Heart right ventricle (tissue), 16 donors: ENCODE results near the gene FSD2. TPM values are rescaled to one million over a fixed set of nuclear protein-coding genes. Genes with fewer than 3 reads are reported as not detected.

Source experiments
- ATAC-seq, 8 donors: fragments of 200-7000 bp; cut with Tn5 transposase; one replicate each; pipeline ENCODE4 v1.9.1; 2020; ENCODE audit warnings: mild to moderate bottlenecking in 8 of 8, moderate library complexity in 8 of 8, moderate number of reproducible peaks in 1 of 8
- DNase-seq, 2 donors: peaks; one replicate each; pipeline ENCODE4 v3.0.0-alpha.2; 2020
- H3K27ac ChIP-seq, 10 donors: fragments of 200-600 bp; sonication (generic) in 2 of 10; one replicate each; pipeline versions ENCODE4 v1.5.0 to v1.8.0; 2020 to 2022; ENCODE audit warnings: mild to moderate bottlenecking in 3 of 10
- H3K27me3 ChIP-seq, 7 donors: fragments of 200-600 bp; one replicate each; pipeline ENCODE4 v1.8.0; 2021 to 2022; ENCODE audit warnings: mild to moderate bottlenecking in 2 of 7
- H3K36me3 ChIP-seq, 9 donors: fragments of 200-600 bp; sonication (generic) in 1 of 9; one replicate each; pipeline versions ENCODE4 v1.5.0 to v1.8.0; 2020 to 2022; ENCODE audit warnings: mild to moderate bottlenecking in 2 of 9
- H3K4me1 ChIP-seq, 9 donors: fragments of 200-600 bp; sonication (generic) in 1 of 9; one replicate each; pipeline versions ENCODE4 v1.5.0 to v1.8.0; 2020 to 2022; ENCODE audit warnings: mild to moderate bottlenecking in 4 of 9
- H3K4me3 ChIP-seq, 10 donors: fragments of 200-600 bp; sonication (generic) in 2 of 10; one replicate each; pipeline versions ENCODE4 v1.5.0 to v1.8.0; 2020 to 2022; ENCODE audit warnings: mild to moderate bottlenecking in 7 of 10, moderate library complexity in 2 of 10
- H3K9me3 ChIP-seq, 11 donors: fragments of 200-600 bp in 10 of 11; sonication (generic) in 2 of 11; one replicate each; pipeline versions ENCODE4 v1.5.0 to v1.8.0; 2013 to 2022; ENCODE audit warnings: mild to moderate bottlenecking in 2 of 11, control low read depth in 1 of 11, moderate library complexity in 1 of 11
- WGBS, 2 donors: extraction: QIAGEN DNeasy Blood & Tissue Kit; methylation state at CpG; one replicate each; pipeline ENCODE4 v1.1.7; 2013; ENCODE audit warnings: inconsistent platforms in 1 of 2; 5-methylcytosine and 5-hydroxymethylcytosine counted together
- intact Hi-C, 10 donors: fragments of 100-400 bp; cut with DNase I; formaldehyde crosslinking; loops; one replicate each; pipeline versions ENCODE4 v1.11.1 to v1.14.2; 2022
- polyA plus RNA-seq, 2 donors: library from polyadenylated mRNA; stranded (reverse); fragments of 200-250 nt; gene quantifications; one replicate each; pipeline ENCODE4 v1.2.3, GENCODE V29; 2013
- total RNA-seq, 10 donors: library from RNA; stranded (reverse); fragmentation: NEBNext Ultra II Directional in 3 of 10; extraction: Animal tissue kit (Norgen Biotek cat#: 25700) in 3 of 10; gene quantifications; one replicate each; pipeline versions ENCODE4 v1.2.1 to v1.2.4, GENCODE V29; 2021 to 2023
- TF ChIP-seq, protein P1 (sequence below), 9 donors: fragments of 200-600 bp; sonication (generic) in 2 of 9; IDR thresholded peaks; one replicate each; pipeline versions ENCODE4 v1.5.0 to v1.8.0; 2021 to 2022; ENCODE audit warnings: antibody characterized with exemption in 9 of 9, mild to moderate bottlenecking in 5 of 9, moderate library complexity in 1 of 9
- donor health status: Arrhythmogenic right ventricular cardiomyopathy.
- donor health status: ischemic (EF 13 %, LVEDD 7.1; RV severe dilation, severe dysfunction).
- donor health status: healthy with polysubstance abuse.
- donor health status: DM: no; HTN: yes; CAD: no.
- donor health status: DM: no; HTN: no; CAD: no.
- donor health status: ischemic (EF 25% LVEDD 6.9; RV normal size, moderate dysfunction).
- donor health status: ischemic (EF 25% LVEDD 5.7; RV mildly dilated, moderate dysfunction).
- donor health status: healthy.
- donor health status: DM: yes; HTN: yes; CAD: no.
- donor health status: Ischemic cardiomyopathy.
- donor health status: ischemic (EF 35%, LVEDD 5.7; RV mildly dilated, moderate dysfunction).
- donor health status: nonischemic (EF 11% LVEDD 7.7; RV severe dilation, severe dysfunction).
- donor health status: DM: yes; HTN: yes; CAD: no.
- donor health status: PGD.
- donor health status: ischemic (EF 29% LVEDD 5.4; RV normal size, mild dysfunction).
- donor health status: nonischemic (EF 23%, LVEDD 6.1; RV moderate dilation, normal function).

The FSD2 gene
- total and polyA plus RNA-seq, 12 donors = 1.7 to 142 (median 85.2) TPM

DNA sequence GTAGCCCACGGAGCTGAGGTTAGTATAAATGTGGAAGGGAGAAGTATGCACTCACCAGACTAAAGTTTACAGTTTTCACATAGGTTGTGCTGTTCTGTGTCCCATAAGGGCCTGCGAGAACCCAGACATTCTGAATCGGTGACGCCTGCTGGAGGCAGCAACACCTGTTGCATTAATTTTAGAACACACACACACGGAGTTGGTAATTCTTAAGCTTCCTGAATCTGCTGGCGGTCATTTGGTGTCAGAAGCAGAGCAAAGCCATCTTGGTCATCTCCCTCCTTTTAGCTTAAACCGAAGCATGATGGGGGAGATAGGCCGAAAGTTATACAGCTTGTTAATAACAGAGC is 55.1 kb downstream of the FSD2 start:
- H3K9me3 ChIP-seq = no peaks in the 10 kb centered on the region
- H3K4me3 ChIP-seq = peak overlapping the region; percentile 53 to 92 (median 70)
- peaks cover 0 to 37% (median 16%) of the 10 kb centered on the region in 9 donors for H3K36me3 ChIP-seq
- H3K27me3 ChIP-seq = no peaks in the 10 kb centered on the region
- peak in 6 of 8 donors; percentile 8 to 54 (median 18) for ATAC-seq
- DNase-seq = no peak
- peaks cover 2 to 28% (median 24%) of the 10 kb centered on the region in 9 donors for H3K4me1 ChIP-seq
- TF ChIP-seq, protein P1, sequence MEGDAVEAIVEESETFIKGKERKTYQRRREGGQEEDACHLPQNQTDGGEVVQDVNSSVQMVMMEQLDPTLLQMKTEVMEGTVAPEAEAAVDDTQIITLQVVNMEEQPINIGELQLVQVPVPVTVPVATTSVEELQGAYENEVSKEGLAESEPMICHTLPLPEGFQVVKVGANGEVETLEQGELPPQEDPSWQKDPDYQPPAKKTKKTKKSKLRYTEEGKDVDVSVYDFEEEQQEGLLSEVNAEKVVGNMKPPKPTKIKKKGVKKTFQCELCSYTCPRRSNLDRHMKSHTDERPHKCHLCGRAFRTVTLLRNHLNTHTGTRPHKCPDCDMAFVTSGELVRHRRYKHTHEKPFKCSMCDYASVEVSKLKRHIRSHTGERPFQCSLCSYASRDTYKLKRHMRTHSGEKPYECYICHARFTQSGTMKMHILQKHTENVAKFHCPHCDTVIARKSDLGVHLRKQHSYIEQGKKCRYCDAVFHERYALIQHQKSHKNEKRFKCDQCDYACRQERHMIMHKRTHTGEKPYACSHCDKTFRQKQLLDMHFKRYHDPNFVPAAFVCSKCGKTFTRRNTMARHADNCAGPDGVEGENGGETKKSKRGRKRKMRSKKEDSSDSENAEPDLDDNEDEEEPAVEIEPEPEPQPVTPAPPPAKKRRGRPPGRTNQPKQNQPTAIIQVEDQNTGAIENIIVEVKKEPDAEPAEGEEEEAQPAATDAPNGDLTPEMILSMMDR (IDR thresholded peaks at IDR 0.05) = no peak
- WGBS, 2 donors = 2 to 3% methylated on average over 8 of the region's 8 CpGs
- H3K27ac ChIP-seq = peak overlapping the region in 9 of 10 donors; percentile 83 to 94 (median 85)
- intact Hi-C loops = loop anchor here in 3 of 10 donors (5.0 to 10.0 kb wide), 3 partner anchors 54 to 209 kb away; partner anchors contain the start of genes FSD2 (in 3 of the 3), WHAMM (in 3 of the 3) and RPS17 (in 1 of the 3)

DNA sequence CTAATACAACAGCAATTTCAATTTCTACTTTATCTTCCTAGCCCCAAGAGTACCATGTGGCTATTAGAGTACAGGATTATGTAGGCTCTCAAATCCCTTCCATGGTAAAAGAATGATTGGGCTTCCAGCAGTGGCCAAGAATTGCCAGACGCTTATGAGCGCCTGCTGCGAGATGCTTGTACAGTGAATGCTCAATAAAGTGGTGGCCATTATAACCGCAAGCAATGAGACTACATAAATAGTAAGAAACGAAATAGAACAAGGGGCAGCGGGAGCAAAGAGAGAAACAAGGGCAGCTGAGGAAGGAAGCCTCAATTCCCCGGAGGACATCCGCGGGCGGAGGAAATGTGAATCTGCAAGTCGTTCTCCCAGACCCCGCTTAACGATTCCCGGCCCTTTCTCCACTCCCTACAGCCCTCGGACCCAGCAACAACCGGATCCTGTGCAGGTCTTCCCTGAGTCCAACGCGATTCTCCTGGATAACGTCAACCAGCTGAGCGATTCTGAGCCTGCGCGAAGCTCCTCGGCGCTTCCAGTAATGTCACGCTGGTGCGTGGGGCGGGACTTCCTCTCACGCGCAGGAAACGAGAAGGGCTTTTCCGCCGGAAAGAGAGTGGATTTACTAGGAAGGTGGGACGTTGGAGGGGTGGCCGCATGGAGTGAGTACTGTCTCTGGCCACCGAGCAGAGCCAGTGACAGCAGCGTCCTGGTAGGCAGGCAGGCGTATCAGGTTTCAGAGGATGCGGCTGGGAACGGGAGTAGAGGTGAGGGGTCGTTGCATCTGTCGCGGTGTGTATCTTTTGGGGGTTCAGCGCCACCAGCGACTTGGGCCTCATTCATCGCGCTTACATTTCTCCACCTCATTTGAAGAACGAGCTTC is 55.7 kb downstream of the FSD2 start:
- intact Hi-C loops = loop anchor here in 5 of 10 donors (5.0 to 10.0 kb wide), 5 partner anchors 55 to 215 kb away; partner anchors contain the start of genes FSD2 (in 3 of the 5), RPS17 (in 3 of the 5) and WHAMM (in 3 of the 5)
- WGBS, 2 donors = 0% methylated on average over 47 of the region's 47 CpGs
- TF ChIP-seq, protein P1 (IDR thresholded peaks at IDR 0.05) = no peak
- peaks cover 0 to 30% (median 9%) of the 10 kb centered on the region in 9 donors for H3K36me3 ChIP-seq
- H3K27ac ChIP-seq = peak overlapping the region; percentile 77 to 94 (median 84)
- no peaks in the 10 kb centered on the region for H3K27me3 ChIP-seq
- H3K4me3 ChIP-seq = peak overlapping the region; percentile 53 to 92 (median 70)
- peaks cover 2 to 28% (median 24%) of the 10 kb centered on the region in 9 donors for H3K4me1 ChIP-seq
- ATAC-seq (peak; percentile 97 to 99 (median 98)), DNase-seq (peak; percentile 90 to 92)
- H3K9me3 ChIP-seq = no peaks in the 10 kb centered on the region

DNA sequence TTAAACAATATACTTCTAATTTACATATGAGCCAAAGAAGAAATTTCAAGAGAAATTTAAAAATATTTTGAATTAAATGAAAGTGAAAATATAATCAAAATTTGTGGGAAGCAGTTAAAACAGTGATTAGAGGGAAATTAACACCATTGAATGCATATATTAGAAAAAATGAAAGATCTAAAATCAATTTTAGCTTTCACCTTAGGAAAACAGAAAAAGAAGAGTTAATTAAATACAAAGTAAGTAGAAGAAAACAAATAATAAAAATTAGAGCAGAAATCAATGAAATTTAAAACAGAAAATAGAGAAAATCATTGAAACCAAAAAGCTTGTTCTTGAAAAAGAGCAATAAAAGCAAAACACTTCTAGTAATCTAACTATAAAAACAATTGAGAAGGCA is 57.6 kb downstream of the FSD2 start:
- Histone ChIP-seq H3K36me3 (peaks cover 0 to 12% (median 0%) of the 10 kb centered on the region in 9 donors), H3K27me3 (no peaks in the 10 kb centered on the region), H3K4me3 (no peak overlapping the region), H3K27ac (no peak overlapping the region), H3K9me3 (no peaks in the 10 kb centered on the region), H3K4me1 (peaks cover 2 to 28% (median 22%) of the 10 kb centered on the region in 9 donors)
- ATAC-seq = no peak
- intact Hi-C loops = loop anchor here in 3 of 10 donors (5.0 to 10.0 kb wide), 3 partner anchors 204 to 214 kb away; partner anchors contain the start of gene RPS17 (in 2 of the 3)
- TF ChIP-seq, protein P1 (IDR thresholded peaks at IDR 0.05) = no peak
- no peak for DNase-seq

DNA sequence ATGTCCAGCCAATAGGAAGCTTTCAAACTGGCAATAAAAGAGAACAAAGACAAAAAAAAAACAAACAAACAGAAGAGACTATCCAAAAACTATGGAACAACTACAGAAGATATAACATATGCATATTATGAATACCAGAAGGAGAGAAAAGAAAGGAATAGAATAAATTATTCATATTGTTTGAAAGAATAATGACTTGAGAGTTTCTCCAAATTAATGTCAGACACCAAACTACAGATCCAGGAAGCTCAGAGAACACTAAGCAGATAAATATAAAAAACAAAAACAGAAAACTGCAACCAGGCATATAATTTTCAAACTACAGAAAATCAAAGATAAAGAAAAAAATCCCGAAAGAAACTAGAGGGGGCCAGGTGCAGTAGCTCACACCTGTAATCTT is 62.1 kb downstream of the FSD2 start:
- Histone ChIP-seq H3K36me3 (no peaks in the 10 kb centered on the region), H3K27me3 (no peaks in the 10 kb centered on the region), H3K27ac (no peak overlapping the region), H3K4me1 (no peaks in the 10 kb centered on the region), H3K9me3 (no peaks in the 10 kb centered on the region), H3K4me3 (no peak overlapping the region)
- TF ChIP-seq, protein P1 (IDR thresholded peaks at IDR 0.05) = no peak
- intact Hi-C loops = loop anchor here in 3 of 10 donors (5.0 to 10.0 kb wide), 3 partner anchors 58 to 209 kb away; partner anchors contain the start of gene RPS17 (in 1 of the 3)
- ATAC-seq = no peak
- 83 to 88% methylated on average over 1 of the region's 1 CpG for WGBS, 2 donors
- DNase-seq = no peak
